ENCODE results near the gene MYH11.

- no peak for TF ChIP-seq CTCF (IDR thresholded peaks at IDR 0.05)
- TF ChIP-seq POLR2A (IDR thresholded peaks at IDR 0.05), result no peak
- no peak for TF ChIP-seq POLR2AphosphoS5 (IDR thresholded peaks at IDR 0.05)
Measured at GRCh38 chr16:15778999-15779614, 77.7 kb downstream of the MYH11 start.

All from breast epithelium (tissue), 3 donors.